ENCODE results near the gene C9orf43. TPM values are rescaled to one million over a fixed set of nuclear protein-coding genes. Genes with fewer than 3 reads are reported as not detected.

The C9orf43 gene
- total and polyA plus RNA-seq, 10 of the 15 experiments (the other 5 are each of a cell fraction or from before 2014, with no cell fraction given), result 0.08 to 0.79 (median 0.55) TPM

DNA sequence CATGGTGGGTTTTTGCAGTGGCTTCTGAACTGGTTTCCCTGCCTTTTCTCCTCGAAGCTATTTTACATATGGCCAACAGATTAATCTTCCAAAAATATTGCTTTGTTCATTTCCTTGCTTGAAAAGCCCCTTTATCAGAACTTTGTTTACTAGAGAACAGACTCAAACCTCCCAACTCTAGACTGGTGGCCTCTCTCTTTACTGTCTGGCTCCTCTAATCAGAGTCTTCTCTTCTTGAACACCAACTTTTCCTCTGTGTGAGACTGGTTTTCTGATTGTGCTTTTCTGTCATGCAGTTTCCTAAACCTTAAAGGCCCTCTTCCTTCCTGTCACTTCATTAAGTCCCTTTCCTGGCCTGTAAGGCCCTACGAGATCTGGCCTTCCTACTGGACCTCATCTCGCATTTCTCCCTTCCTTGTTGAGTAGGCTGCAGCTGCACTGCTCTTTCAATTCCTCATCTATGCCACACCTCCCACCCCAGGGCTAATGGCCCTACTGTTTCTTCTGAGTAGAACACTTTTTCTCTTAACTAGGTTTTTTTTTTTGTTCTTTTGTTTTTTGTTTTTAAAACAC, 5.7 kb downstream of the C9orf43 start (continued):
- TF ChIP-seq, protein P1, sequence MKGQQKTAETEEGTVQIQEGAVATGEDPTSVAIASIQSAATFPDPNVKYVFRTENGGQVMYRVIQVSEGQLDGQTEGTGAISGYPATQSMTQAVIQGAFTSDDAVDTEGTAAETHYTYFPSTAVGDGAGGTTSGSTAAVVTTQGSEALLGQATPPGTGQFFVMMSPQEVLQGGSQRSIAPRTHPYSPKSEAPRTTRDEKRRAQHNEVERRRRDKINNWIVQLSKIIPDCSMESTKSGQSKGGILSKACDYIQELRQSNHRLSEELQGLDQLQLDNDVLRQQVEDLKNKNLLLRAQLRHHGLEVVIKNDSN (IDR thresholded peaks at IDR 0.05; ENCODE audit: borderline replicate concordance, extremely low read length, insufficient read depth, low read depth, low read length), result no peak
- peak; percentile 83 for TF ChIP-seq HDGF (IDR thresholded peaks at IDR 0.05)
- TF ChIP-seq, protein P2, sequence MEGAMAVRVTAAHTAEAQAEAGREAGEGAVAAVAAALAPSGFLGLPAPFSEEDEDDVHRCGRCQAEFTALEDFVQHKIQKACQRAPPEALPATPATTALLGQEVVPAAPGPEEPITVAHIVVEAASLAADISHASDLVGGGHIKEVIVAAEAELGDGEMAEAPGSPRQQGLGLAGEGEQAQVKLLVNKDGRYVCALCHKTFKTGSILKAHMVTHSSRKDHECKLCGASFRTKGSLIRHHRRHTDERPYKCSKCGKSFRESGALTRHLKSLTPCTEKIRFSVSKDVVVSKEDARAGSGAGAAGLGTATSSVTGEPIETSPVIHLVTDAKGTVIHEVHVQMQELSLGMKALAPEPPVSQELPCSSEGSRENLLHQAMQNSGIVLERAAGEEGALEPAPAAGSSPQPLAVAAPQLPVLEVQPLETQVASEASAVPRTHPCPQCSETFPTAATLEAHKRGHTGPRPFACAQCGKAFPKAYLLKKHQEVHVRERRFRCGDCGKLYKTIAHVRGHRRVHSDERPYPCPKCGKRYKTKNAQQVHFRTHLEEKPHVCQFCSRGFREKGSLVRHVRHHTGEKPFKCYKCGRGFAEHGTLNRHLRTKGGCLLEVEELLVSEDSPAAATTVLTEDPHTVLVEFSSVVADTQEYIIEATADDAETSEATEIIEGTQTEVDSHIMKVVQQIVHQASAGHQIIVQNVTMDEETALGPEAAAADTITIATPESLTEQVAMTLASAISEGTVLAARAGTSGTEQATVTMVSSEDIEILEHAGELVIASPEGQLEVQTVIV (IDR thresholded peaks at IDR 0.05; ENCODE audit: borderline replicate concordance, partially characterized antibody), result no peak
- TF ChIP-seq SRF (IDR thresholded peaks at IDR 0.05; ENCODE audit: low read depth in 2 of 2, low read length in 2 of 2), result no peak
- TF ChIP-seq RUNX3 (IDR thresholded peaks at IDR 0.05; ENCODE audit: low read length), result peak; percentile 26; the same call in 1 of the 2 replicates
- 0 out of 3 replicates have a peak, but pooled peaks have one; percentile 29 for TF ChIP-seq POU2F2 (IDR thresholded peaks at IDR 0.05; ENCODE audit: borderline replicate concordance, low read depth, low read length)
- TF ChIP-seq EP300 (IDR thresholded peaks at IDR 0.05; ENCODE audit: borderline replicate concordance in 1 of 2, control insufficient read depth in 1 of 2, low read depth in 2 of 2, low read length in 2 of 2), result 0 out of 4 replicates have a peak, but pooled peaks of 1 of the 2 experiments have one; percentile 45
- TF ChIP-seq NFIC (IDR thresholded peaks at IDR 0.05; ENCODE audit: low read depth, low read length), result no peak; the same call in 1 of the 2 replicates
- TF ChIP-seq IKZF1 (conservative IDR thresholded peaks at IDR 0.05), result peak; percentile 59; the same call in 1 of the 2 replicates
- peak; percentile 41; the same call in 1 of the 2 replicates for TF ChIP-seq MTA2 (IDR thresholded peaks at IDR 0.05; ENCODE audit: low read depth)
- no peak for TF ChIP-seq BCL3 (IDR thresholded peaks at IDR 0.05; ENCODE audit: borderline replicate concordance, insufficient read depth, low read depth, low read length, poor library complexity, severe bottlenecking)
- TF ChIP-seq MXI1 (IDR thresholded peaks at IDR 0.05; ENCODE audit: low read depth, low read length), result no peak
- no peak for TF ChIP-seq WRNIP1 (IDR thresholded peaks at IDR 0.05; ENCODE audit: borderline replicate concordance, low read depth, low read length)
- peak; percentile 47; the same call in 1 of the 2 replicates for TF ChIP-seq RELB (IDR thresholded peaks at IDR 0.05; ENCODE audit: low read depth)
- no peak for TF ChIP-seq MEF2B (IDR thresholded peaks at IDR 0.05; ENCODE audit: partially characterized antibody, poor library complexity, severe bottlenecking)
- TF ChIP-seq ZNF384 (IDR thresholded peaks at IDR 0.05; ENCODE audit: borderline replicate concordance, low read depth, low read length), result peak; percentile 44; the same call in 1 of the 2 replicates
- TF ChIP-seq BMI1 (IDR thresholded peaks at IDR 0.05; ENCODE audit: borderline replicate concordance), result no peak
- TF ChIP-seq ZBED1 (IDR thresholded peaks at IDR 0.05; ENCODE audit: borderline replicate concordance), result no peak
